ENCODE data around the gene SMARCD2.

The SMARCD2 gene

GRCh38 chr17:63832014-63832413 lies 10.5 kb downstream of the SMARCD2 start:
- no peak for DNase-seq (ENCODE audit: low spot score)

- DNase-seq (ENCODE audit: low spot score): no peak
These were observed 11.0 kb downstream of the SMARCD2 start for GRCh38 chr17:63831505-63831904.

- no peak for DNase-seq (ENCODE audit: low spot score)
These were observed 11.5 kb downstream of the SMARCD2 start for GRCh38 chr17:63830904-63831491.

GRCh38 chr17:63830278-63830677 lies 12.2 kb downstream of the SMARCD2 start:
- DNase-seq (ENCODE audit: low spot score): no peak

GRCh38 chr17:63828936-63829335 lies 13.5 kb downstream of the SMARCD2 start:
- DNase-seq (ENCODE audit: low spot score): no peak

GRCh38 chr17:63827801-63828221 lies 14.7 kb downstream of the SMARCD2 start:
- DNase-seq (ENCODE audit: low spot score): no peak

GRCh38 chr17:63827002-63827800 lies 15.3 kb downstream of the SMARCD2 start, which contains the start of the genes FTSJ3 and PSMC5:
TSS of gene FTSJ3 (minus strand) at chr17:63827663. CDS start at chr17:63826902, 761 bp downstream.
TSS of gene PSMC5 (plus strand) at chr17:63827431. CDS start at chr17:63827491, 60 bp downstream.
- peak; percentile 95 for DNase-seq (ENCODE audit: low spot score)

GRCh38 chr17:63826468-63827001 lies 15.9 kb downstream of the SMARCD2 start:
- DNase-seq (ENCODE audit: low spot score): no peak

- no peak for DNase-seq (ENCODE audit: low spot score)
These were observed 18.1 kb downstream of the SMARCD2 start for GRCh38 chr17:63824362-63824761.

- no peak for DNase-seq (ENCODE audit: low spot score)
These were observed 18.7 kb downstream of the SMARCD2 start for GRCh38 chr17:63823659-63824331.

GRCh38 chr17:63822537-63822936 lies 19.9 kb downstream of the SMARCD2 start:
- DNase-seq (ENCODE audit: low spot score): no peak

GRCh38 chr17:63821804-63822203 lies 20.7 kb downstream of the SMARCD2 start:
- no peak for DNase-seq (ENCODE audit: low spot score)

- DNase-seq (ENCODE audit: low spot score): no peak
These were observed 21.4 kb downstream of the SMARCD2 start for GRCh38 chr17:63820963-63821561.

- DNase-seq (ENCODE audit: low spot score): no peak
These were observed 22.6 kb downstream of the SMARCD2 start for GRCh38 chr17:63819585-63820537.

GRCh38 chr17:63819131-63819530 lies 23.4 kb downstream of the SMARCD2 start:
- no peak for DNase-seq (ENCODE audit: low spot score)

- no peak for DNase-seq (ENCODE audit: low spot score)
These were observed 24.6 kb downstream of the SMARCD2 start for GRCh38 chr17:63817736-63818385.

GRCh38 chr17:63816669-63817068 lies 25.8 kb downstream of the SMARCD2 start:
- DNase-seq (ENCODE audit: low spot score): no peak

- DNase-seq (ENCODE audit: low spot score): no peak
These were observed 26.4 kb downstream of the SMARCD2 start for GRCh38 chr17:63816123-63816522.

- DNase-seq (ENCODE audit: low spot score): no peak
These were observed 32.5 kb downstream of the SMARCD2 start for GRCh38 chr17:63809970-63810369.

GRCh38 chr17:63805591-63805990 lies 36.9 kb downstream of the SMARCD2 start:
- DNase-seq (ENCODE audit: low spot score): no peak

All from CD4-positive, alpha-beta T cell treated with Interleukin-6 at 100 ng/mL for 8 hours (primary cell).